Mammary epithelial cell (primary cell): ENCODE measurements around the gene MAP3K19.

Source experiments
- EZH2 ChIP-seq: IDR thresholded peaks from 2 replicates; pipeline ENCODE4 v1.6.1; 2012; ENCODE audit warnings: low read length, inconsistent platforms, borderline replicate concordance
- TF ChIP-seq, protein P1 (sequence below), 2 donors: IDR thresholded peaks in 1 of 2; conservative IDR thresholded peaks in 1 of 2; 2 replicates each; pipeline ENCODE4 v1.5.1; 2011 to 2012; ENCODE audit warnings: inconsistent platforms in 2 of 2, low read length in 2 of 2, mild to moderate bottlenecking in 2 of 2, control low read depth in 1 of 2, low read depth in 1 of 2; ENCODE audit not compliant: insufficient read depth in 1 of 2; ENCODE audit errors: extremely low read depth in 1 of 2

GRCh38 chr2:134954065-134954464 lies 93.2 kb downstream of the MAP3K19 start:
- TF ChIP-seq, protein P1, sequence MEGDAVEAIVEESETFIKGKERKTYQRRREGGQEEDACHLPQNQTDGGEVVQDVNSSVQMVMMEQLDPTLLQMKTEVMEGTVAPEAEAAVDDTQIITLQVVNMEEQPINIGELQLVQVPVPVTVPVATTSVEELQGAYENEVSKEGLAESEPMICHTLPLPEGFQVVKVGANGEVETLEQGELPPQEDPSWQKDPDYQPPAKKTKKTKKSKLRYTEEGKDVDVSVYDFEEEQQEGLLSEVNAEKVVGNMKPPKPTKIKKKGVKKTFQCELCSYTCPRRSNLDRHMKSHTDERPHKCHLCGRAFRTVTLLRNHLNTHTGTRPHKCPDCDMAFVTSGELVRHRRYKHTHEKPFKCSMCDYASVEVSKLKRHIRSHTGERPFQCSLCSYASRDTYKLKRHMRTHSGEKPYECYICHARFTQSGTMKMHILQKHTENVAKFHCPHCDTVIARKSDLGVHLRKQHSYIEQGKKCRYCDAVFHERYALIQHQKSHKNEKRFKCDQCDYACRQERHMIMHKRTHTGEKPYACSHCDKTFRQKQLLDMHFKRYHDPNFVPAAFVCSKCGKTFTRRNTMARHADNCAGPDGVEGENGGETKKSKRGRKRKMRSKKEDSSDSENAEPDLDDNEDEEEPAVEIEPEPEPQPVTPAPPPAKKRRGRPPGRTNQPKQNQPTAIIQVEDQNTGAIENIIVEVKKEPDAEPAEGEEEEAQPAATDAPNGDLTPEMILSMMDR (conservative IDR thresholded peaks at IDR 0.05 in 1 of 2, IDR thresholded peaks at IDR 0.05 in 1 of 2; ENCODE audit: extremely low read depth in 1 of 2, insufficient read depth in 1 of 2, low read depth in 1 of 2, low read length in 2 of 2): no peak
- no peak for TF ChIP-seq EZH2
